WTC11 (cell line): ENCODE data around the gene FDXACB1. TPM values are rescaled to one million over a fixed set of nuclear protein-coding genes. Genes with fewer than 3 reads are reported as not detected.

ENCODE experiments used
- ATAC-seq: fragments of 200-7000 bp; cut with Tn5 transposase; 2 replicates; pipeline ENCODE4 v1.10.0; 2021; ENCODE audit warnings: mild to moderate bottlenecking, moderate library complexity
- CTCF ChIA-PET: fragments of 300-600 bp; sonication (Branson Sonifier 250); formaldehyde crosslinking; loops from one replicate; lab custom pipeline; 2021; ENCODE audit warnings: antibody characterized with exemption; lab: Charles Lee
- POLR2A ChIA-PET: fragments of 350-600 bp; sonication (Branson Sonifier 250); formaldehyde crosslinking; loops from one replicate; lab custom pipeline; 2021; ENCODE audit warnings: antibody characterized with exemption; lab: Charles Lee
- DNase-seq: peaks from one replicate; pipeline ENCODE4 v3.0.0; 2021; ENCODE audit warnings: low spot score
- H3K27ac Mint-ChIP-seq: 2 replicates; pipeline ENCODE4 v1.8.0; 2021; ENCODE audit warnings: mixed read lengths
- H3K27me3 Mint-ChIP-seq: 2 replicates; pipeline ENCODE4 v1.8.0; 2021; ENCODE audit warnings: low read depth, mild to moderate bottlenecking, moderate library complexity, mixed read lengths
- H3K36me3 Mint-ChIP-seq: 2 replicates; pipeline ENCODE4 v1.8.0; 2021; ENCODE audit warnings: mixed read lengths
- H3K4me1 Mint-ChIP-seq: 2 replicates; pipeline ENCODE4 v1.8.0; 2022; ENCODE audit warnings: mixed read lengths
- H3K4me3 Mint-ChIP-seq: 2 replicates; pipeline ENCODE4 v1.8.0; 2021; ENCODE audit warnings: mild to moderate bottlenecking, moderate library complexity, mixed read lengths
- H3K9me3 Mint-ChIP-seq: 2 replicates; pipeline ENCODE4 v1.8.0; 2021; ENCODE audit warnings: mixed read lengths
- ATF6 ChIP-seq: sonication (generic); formaldehyde crosslinking; IDR thresholded peaks from 2 replicates; pipeline ENCODE4 v1.8.1; 2023; ENCODE audit warnings: mild to moderate bottlenecking, missing genetic modification reagents
- ESRRA ChIP-seq: sonication (generic); formaldehyde crosslinking; IDR thresholded peaks from 2 replicates; pipeline ENCODE4 v1.8.1; 2022; ENCODE audit warnings: mild to moderate bottlenecking, missing genetic modification reagents, borderline replicate concordance
- FOXP4 ChIP-seq: sonication (generic); formaldehyde crosslinking; IDR thresholded peaks from 2 replicates; pipeline ENCODE4 v1.8.0; 2022; ENCODE audit warnings: mild to moderate bottlenecking, missing genetic modification reagents
- JUN ChIP-seq: sonication (generic); formaldehyde crosslinking; IDR thresholded peaks from 2 replicates; pipeline ENCODE4 v1.8.0; 2023; ENCODE audit warnings: mild to moderate bottlenecking, missing genetic modification reagents
- KAT7 ChIP-seq: sonication (generic); formaldehyde crosslinking; IDR thresholded peaks from 2 replicates; pipeline ENCODE4 v1.8.1; 2023; ENCODE audit warnings: missing genetic modification reagents, mild to moderate bottlenecking, borderline replicate concordance
- NR2C2 ChIP-seq: sonication (generic); formaldehyde crosslinking; IDR thresholded peaks from 2 replicates; pipeline ENCODE4 v1.8.0; 2022; ENCODE audit warnings: mild to moderate bottlenecking, missing genetic modification reagents
- USF1 ChIP-seq: sonication (generic); formaldehyde crosslinking; IDR thresholded peaks from 2 replicates; pipeline ENCODE4 v1.8.0; 2022; ENCODE audit warnings: mild to moderate bottlenecking, missing genetic modification reagents
- ZNF138 ChIP-seq: sonication (generic); formaldehyde crosslinking; conservative IDR thresholded peaks from 2 replicates; pipeline ENCODE4 v1.8.1; 2022; ENCODE audit warnings: mild to moderate bottlenecking, moderate library complexity, missing genetic modification reagents
- total RNA-seq: library from RNA; stranded (reverse); gene quantifications from 3 replicates; pipeline ENCODE4 v1.2.3, GENCODE V29; 2021

FDXACB1 gene
- total RNA-seq, 1 experiment from 2014 or later: 2.5 TPM

GRCh38 chr11:111829185-111829968 is 49.6 kb downstream of the FDXACB1 start (continued):
- TF ChIP-seq USF1 (CRISPR knock-in tag) (no peak), FOXP4 (CRISPR knock-in tag) (no peak), ATF6 (CRISPR knock-in tag) (no peak), KAT7 (CRISPR knock-in tag) (no peak)

- H3K27ac Mint-ChIP-seq: peak overlapping the region; percentile 5; the same call in 1 of the 2 replicates
- DNase-seq (no peak), ATAC-seq (no peak)
- no peaks in the 10 kb centered on the region for H3K27me3 Mint-ChIP-seq
- H3K4me3 Mint-ChIP-seq: no peak overlapping the region
- H3K36me3 Mint-ChIP-seq: no peaks in the 10 kb centered on the region
- H3K9me3 Mint-ChIP-seq: no peaks in the 10 kb centered on the region
- POLR2A ChIA-PET: no interaction called here
- CTCF ChIA-PET: interaction anchor here (0.6 to 1.2 kb wide), 2 partner anchors 15 to 88 kb away, joined by 3 read pairs; no protein-coding TSS in a partner anchor
- TF ChIP-seq ESRRA (no peak), ZNF138 (CRISPR knock-in tag) (no peak), JUN (CRISPR knock-in tag) (no peak), NR2C2 (CRISPR knock-in tag) (no peak)
- TF ChIP-seq, all 79 proteins: peak for 0
- H3K4me1 Mint-ChIP-seq: peaks cover 41% of the 10 kb centered on the region
These were observed 52.5 kb downstream of the FDXACB1 start for GRCh38 chr11:111826322-111826950.

Other genes with a start within 250 kb of the FDXACB1 start
- gene PPP2R1B, start 112.8 kb downstream of the FDXACB1 start, total RNA-seq: 74.5 to 87.7 TPM (median 75.2 TPM) in 3 replicates
- gene ALG9, start 7.6 kb downstream of the FDXACB1 start, total RNA-seq: 19.7 to 20.9 TPM (median 20.6 TPM) in 3 replicates
- 18.7 to 22.6 TPM (median 20.4 TPM) in 3 replicates for gene CFAP68, start 376 bp upstream of the FDXACB1 start, total RNA-seq
- gene CRYAB, start 32.6 kb upstream of the FDXACB1 start, total RNA-seq: 1.3 to 2.1 TPM (median 1.4 TPM) in 3 replicates
- gene HSPB2, start 33.6 kb upstream of the FDXACB1 start, total RNA-seq: 0.33 to 0.62 TPM (median 0.55 TPM) in 3 replicates
- 2.1 to 4.2 TPM (median 3.0 TPM) in 3 replicates for gene C11orf52, start 39.7 kb upstream of the FDXACB1 start, total RNA-seq
- gene DIXDC1, start 58.2 kb upstream of the FDXACB1 start, total RNA-seq: 12.6 to 14.6 TPM (median 13.5 TPM) in 3 replicates
- 55.7 to 60.4 TPM (median 56.6 TPM) in 3 replicates for gene DLAT, start 146.2 kb upstream of the FDXACB1 start, total RNA-seq
- gene PIH1D2, start 194.9 kb upstream of the FDXACB1 start, total RNA-seq: 0.71 to 0.85 TPM (median 0.71 TPM) in 3 replicates
- gene NKAPD1, start 195.1 kb upstream of the FDXACB1 start, total RNA-seq: 15.3 to 17.1 TPM (median 15.6 TPM) in 3 replicates
- gene TIMM8B, start 207.6 kb upstream of the FDXACB1 start, total RNA-seq: 67.9 to 88.2 TPM (median 74.4 TPM) in 3 replicates
- 94.3 to 105 TPM (median 98.9 TPM) in 3 replicates for gene SDHD, start 207.7 kb upstream of the FDXACB1 start, total RNA-seq